ENCODE results near the gene POLR3E.
A peak's percentile ranks its signal among the peaks of the same experiment; 100 is the strongest.

The POLR3E gene

DNA sequence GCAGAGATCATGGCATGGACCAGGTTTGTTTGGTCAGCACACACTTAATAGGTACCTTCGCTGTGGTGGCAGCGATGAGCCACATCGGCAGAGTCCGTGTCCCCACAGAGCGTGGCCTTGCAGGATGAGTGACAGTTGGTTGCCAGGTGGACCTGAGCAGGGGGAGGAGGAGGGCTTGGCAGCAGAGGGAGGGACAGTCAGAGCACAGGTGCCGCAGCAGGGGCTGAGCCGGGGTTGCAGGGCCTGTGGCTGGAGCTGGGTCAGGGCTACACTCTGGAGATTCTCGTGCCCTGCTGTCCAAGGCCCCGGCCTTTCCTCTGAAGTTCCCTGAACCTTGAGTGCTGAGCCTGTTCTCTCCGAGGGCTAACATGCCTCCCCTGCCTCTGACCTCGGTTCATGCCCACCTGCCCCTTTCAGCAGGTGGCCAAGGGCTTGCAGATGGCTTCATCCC is 24.8 kb downstream of the POLR3E start:
- H2BK120ac ChIP-seq (ENCODE audit: low read depth, low read length) = no peak overlapping the region
- H4K91ac ChIP-seq (ENCODE audit: low read depth, low read length, poor library complexity) = peak overlapping the region; percentile 25
- H3K9me3 ChIP-seq (replicated peaks in 1 of 2; ENCODE audit: control insufficient read depth in 2 of 2, insufficient read depth in 1 of 2, low read depth in 1 of 2, low read length in 2 of 2) = no peaks in the 10 kb centered on the region
- H3K27ac ChIP-seq (replicated peaks; ENCODE audit: low read length) = no peak overlapping the region
- peaks cover 48 to 88% of the 10 kb centered on the region in 2 donors for H3K36me3 ChIP-seq (replicated peaks in 1 of 2; ENCODE audit: control insufficient read depth in 2 of 2, insufficient read depth in 2 of 2, low read length in 2 of 2)
- peak overlapping the region in 1 of 2 donors; percentile 10 for H3K4me3 ChIP-seq (ENCODE audit: low read length in 2 of 2)
- peaks cover 15% of the 10 kb centered on the region for H3K79me1 ChIP-seq (ENCODE audit: low read depth, low read length)
- H3K4me1 ChIP-seq (ENCODE audit: control insufficient read depth in 2 of 2, insufficient read depth in 1 of 2, low read depth in 1 of 2, low read length in 2 of 2) = no peaks in the 10 kb centered on the region
- no peak overlapping the region for H2BK5ac ChIP-seq (ENCODE audit: low read length)
- no peak overlapping the region for H3K4me2 ChIP-seq (ENCODE audit: insufficient read depth, low read length, poor library complexity, severe bottlenecking)
- no peak overlapping the region for H4K8ac ChIP-seq (ENCODE audit: low read depth, low read length)
- no peaks in the 10 kb centered on the region for H3K27me3 ChIP-seq (ENCODE audit: control insufficient read depth in 3 of 3, insufficient read depth in 3 of 3, low read depth in 1 of 3, low read length in 3 of 3)
- H3K23ac ChIP-seq (ENCODE audit: low read depth, low read length, poor library complexity) = peak overlapping the region; percentile 36
- H2BK15ac ChIP-seq (ENCODE audit: low read length) = no peak overlapping the region
- H2AFZ ChIP-seq (ENCODE audit: low read length) = no peak overlapping the region
- no peak overlapping the region for H3K4ac ChIP-seq (ENCODE audit: low read length)
- peak overlapping the region; percentile 7 for H3K9ac ChIP-seq (ENCODE audit: low read depth, low read length, poor library complexity)
- WGBS, 2 donors (ENCODE audit: extremely low coverage in 2 of 2, insufficient read length in 2 of 2, insufficient replicate concordance in 1 of 2) = no CpG with 5 or more reads among the region's 11 CpGs
- H3K14ac ChIP-seq (ENCODE audit: low read length) = no peak overlapping the region
- peak overlapping the region; percentile 19 for H2BK12ac ChIP-seq (ENCODE audit: low read length)
- DNase-seq (ENCODE audit: low spot score) = no peak
- H3K18ac ChIP-seq (ENCODE audit: low read length) = no peak overlapping the region
- H2AK5ac ChIP-seq (ENCODE audit: low read depth, low read length) = peak overlapping the region; percentile 93

DNA sequence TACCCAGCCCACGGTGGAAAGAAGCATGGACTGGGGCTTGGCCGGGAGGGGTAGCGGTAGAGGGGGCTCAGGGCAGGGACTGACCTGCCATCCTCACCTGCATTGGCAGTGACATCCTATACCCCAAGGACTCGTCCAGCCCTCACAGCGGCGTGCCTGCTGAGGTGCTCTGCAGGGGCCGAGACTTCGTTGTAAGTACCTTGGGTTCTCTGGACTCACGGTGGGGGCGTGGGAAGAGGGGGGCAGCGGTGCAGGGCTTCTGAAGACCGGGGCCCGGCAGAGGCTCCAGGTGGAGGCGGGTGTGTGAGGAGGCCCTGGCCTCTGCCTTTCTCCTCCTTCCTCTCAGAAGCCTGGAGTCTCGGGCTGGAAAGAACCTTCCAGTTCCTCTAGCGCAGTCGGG is 25.5 kb downstream of the POLR3E start:
- Histone ChIP-seq H3K4me3 (ENCODE audit: low read length in 2 of 2) (no peak overlapping the region), H3K79me1 (ENCODE audit: low read depth, low read length) (peaks cover 15% of the 10 kb centered on the region), H3K9ac (ENCODE audit: low read depth, low read length, poor library complexity) (no peak overlapping the region), H3K18ac (ENCODE audit: low read length) (no peak overlapping the region), H4K91ac (ENCODE audit: low read depth, low read length, poor library complexity) (no peak overlapping the region), H4K8ac (ENCODE audit: low read depth, low read length) (no peak overlapping the region), H3K4me1 (ENCODE audit: control insufficient read depth in 2 of 2, insufficient read depth in 1 of 2, low read depth in 1 of 2, low read length in 2 of 2) (no peaks in the 10 kb centered on the region), H3K9me3 (replicated peaks in 1 of 2; ENCODE audit: control insufficient read depth in 2 of 2, insufficient read depth in 1 of 2, low read depth in 1 of 2, low read length in 2 of 2) (no peaks in the 10 kb centered on the region), H3K23ac (ENCODE audit: low read depth, low read length, poor library complexity) (no peak overlapping the region), H3K36me3 (replicated peaks in 1 of 2; ENCODE audit: control insufficient read depth in 2 of 2, insufficient read depth in 2 of 2, low read length in 2 of 2) (peaks cover 51 to 88% of the 10 kb centered on the region in 2 donors), H3K4me2 (ENCODE audit: insufficient read depth, low read length, poor library complexity, severe bottlenecking) (no peak overlapping the region), H2BK15ac (ENCODE audit: low read length) (no peak overlapping the region), H2BK5ac (ENCODE audit: low read length) (no peak overlapping the region), H3K14ac (ENCODE audit: low read length) (no peak overlapping the region), H3K4ac (ENCODE audit: low read length) (no peak overlapping the region), H2BK120ac (ENCODE audit: low read depth, low read length) (no peak overlapping the region), H3K27ac (replicated peaks; ENCODE audit: low read length) (no peak overlapping the region), H2AK5ac (ENCODE audit: low read depth, low read length) (no peak overlapping the region), H2BK12ac (ENCODE audit: low read length) (no peak overlapping the region), H2AFZ (ENCODE audit: low read length) (no peak overlapping the region), H3K27me3 (ENCODE audit: control insufficient read depth in 3 of 3, insufficient read depth in 3 of 3, low read depth in 1 of 3, low read length in 3 of 3) (no peaks in the 10 kb centered on the region)
- WGBS, 2 donors (ENCODE audit: extremely low coverage in 2 of 2, insufficient read length in 2 of 2, insufficient replicate concordance in 1 of 2) = no CpG with 5 or more reads among the region's 17 CpGs
- DNase-seq (ENCODE audit: low spot score) = no peak

DNA sequence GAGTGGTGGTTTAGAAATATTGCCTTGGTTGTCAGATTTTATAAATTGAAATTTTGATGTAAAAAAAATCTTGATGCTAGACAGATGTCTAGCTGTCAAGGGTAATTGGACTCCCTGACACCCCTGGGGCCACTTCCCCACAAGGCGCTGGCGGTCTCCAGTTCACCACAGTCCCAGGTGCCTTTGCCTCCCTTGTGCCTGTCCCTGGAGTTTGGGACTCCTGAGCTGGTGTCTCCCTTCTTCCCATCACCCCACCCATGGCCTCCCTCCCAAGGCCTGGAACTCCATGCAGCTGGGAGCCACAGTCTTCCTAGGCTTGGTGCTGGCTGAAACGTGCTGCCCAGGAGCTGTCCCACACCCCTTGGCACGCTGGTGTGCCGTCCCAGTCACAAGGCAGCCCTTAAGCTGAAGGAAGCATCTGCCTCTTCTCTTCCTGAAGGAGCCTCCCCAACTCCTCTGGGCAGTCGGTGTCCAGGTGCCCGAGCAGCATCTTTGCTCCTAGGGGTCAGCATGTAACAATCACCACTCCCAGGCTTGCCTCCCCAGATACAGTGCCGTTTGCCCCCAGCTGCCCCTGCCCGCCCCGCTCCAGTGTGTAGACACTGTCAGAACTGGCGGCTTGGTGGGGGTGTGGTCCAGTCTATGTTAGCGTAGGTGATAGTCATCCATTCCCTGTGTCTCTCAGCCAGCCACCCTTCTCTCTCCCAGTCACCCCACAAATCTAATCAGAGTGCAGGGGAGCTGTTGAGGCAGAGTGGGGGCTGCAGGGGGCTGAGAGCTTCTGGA is 26.2 kb downstream of the POLR3E start:
- Histone ChIP-seq H3K27me3 (ENCODE audit: control insufficient read depth in 3 of 3, insufficient read depth in 3 of 3, low read depth in 1 of 3, low read length in 3 of 3) (no peaks in the 10 kb centered on the region), H3K14ac (ENCODE audit: low read length) (no peak overlapping the region), H3K18ac (ENCODE audit: low read length) (no peak overlapping the region), H2BK5ac (ENCODE audit: low read length) (no peak overlapping the region), H3K4me1 (ENCODE audit: control insufficient read depth in 2 of 2, insufficient read depth in 1 of 2, low read depth in 1 of 2, low read length in 2 of 2) (no peaks in the 10 kb centered on the region), H4K91ac (ENCODE audit: low read depth, low read length, poor library complexity) (no peak overlapping the region), H3K4me3 (ENCODE audit: low read length in 2 of 2) (no peak overlapping the region), H3K23ac (ENCODE audit: low read depth, low read length, poor library complexity) (no peak overlapping the region), H2BK15ac (ENCODE audit: low read length) (no peak overlapping the region), H3K4me2 (ENCODE audit: insufficient read depth, low read length, poor library complexity, severe bottlenecking) (no peak overlapping the region), H3K36me3 (replicated peaks in 1 of 2; ENCODE audit: control insufficient read depth in 2 of 2, insufficient read depth in 2 of 2, low read length in 2 of 2) (peaks cover 55 to 90% of the 10 kb centered on the region in 2 donors), H3K27ac (replicated peaks; ENCODE audit: low read length) (no peak overlapping the region), H3K79me1 (ENCODE audit: low read depth, low read length) (peaks cover 15% of the 10 kb centered on the region), H3K9ac (ENCODE audit: low read depth, low read length, poor library complexity) (peak overlapping the region; percentile 70), H4K8ac (ENCODE audit: low read depth, low read length) (no peak overlapping the region), H3K4ac (ENCODE audit: low read length) (no peak overlapping the region), H2BK12ac (ENCODE audit: low read length) (peak overlapping the region; percentile 41), H2AK5ac (ENCODE audit: low read depth, low read length) (no peak overlapping the region), H3K9me3 (replicated peaks in 1 of 2; ENCODE audit: control insufficient read depth in 2 of 2, insufficient read depth in 1 of 2, low read depth in 1 of 2, low read length in 2 of 2) (peaks cover 0 to under 1% of the 10 kb centered on the region in 2 donors), H2BK120ac (ENCODE audit: low read depth, low read length) (no peak overlapping the region), H2AFZ (ENCODE audit: low read length) (no peak overlapping the region)
- no peak for DNase-seq (ENCODE audit: low spot score)
- no CpG with 5 or more reads among the region's 12 CpGs for WGBS, 2 donors (ENCODE audit: extremely low coverage in 2 of 2, insufficient read length in 2 of 2, insufficient replicate concordance in 1 of 2)

DNA sequence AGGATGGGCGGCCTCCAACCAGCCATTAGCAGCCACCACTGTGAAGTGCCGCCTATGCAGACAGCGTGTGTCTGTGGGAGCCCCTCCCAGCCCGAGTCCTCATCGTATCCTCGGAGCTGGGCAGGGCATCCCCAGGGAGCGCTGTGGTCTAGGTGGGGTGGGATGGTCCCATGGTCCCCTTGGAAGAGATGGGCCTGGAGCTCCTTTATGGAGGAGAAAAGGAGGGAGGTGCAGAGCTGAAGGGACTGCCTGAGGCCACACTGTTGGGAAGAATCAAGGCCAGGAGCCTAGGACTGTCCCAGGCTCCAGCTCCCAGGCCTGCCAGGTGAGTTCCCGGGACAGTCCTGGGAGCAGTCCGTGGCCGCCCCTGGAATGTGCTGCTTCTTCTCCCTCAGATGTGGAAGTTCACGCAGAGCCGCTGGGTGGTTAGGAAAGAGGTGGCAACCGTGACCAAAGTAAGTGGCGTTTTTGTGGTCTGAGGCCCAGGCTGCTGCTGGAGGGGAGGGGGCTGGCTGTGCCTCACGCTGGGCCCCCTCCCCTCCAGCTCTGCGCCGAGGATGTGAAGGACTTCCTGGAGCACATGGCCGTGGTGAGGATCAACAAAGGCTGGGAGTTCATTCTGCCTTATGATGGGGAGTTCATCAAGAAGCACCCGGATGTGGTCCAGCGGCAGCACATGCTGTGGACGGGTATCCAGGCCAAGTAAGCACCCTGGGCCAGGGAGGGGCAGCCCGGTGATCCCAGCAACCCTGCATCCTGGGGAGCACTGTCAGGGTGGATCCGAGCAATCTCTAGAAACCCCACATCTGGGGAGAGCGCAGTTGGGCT is 27.0 kb downstream of the POLR3E start:
- no peak overlapping the region for H4K91ac ChIP-seq (ENCODE audit: low read depth, low read length, poor library complexity)
- peaks cover 15% of the 10 kb centered on the region for H3K79me1 ChIP-seq (ENCODE audit: low read depth, low read length)
- H3K27me3 ChIP-seq (ENCODE audit: control insufficient read depth in 3 of 3, insufficient read depth in 3 of 3, low read depth in 1 of 3, low read length in 3 of 3) = no peaks in the 10 kb centered on the region
- peaks cover 60 to 87% of the 10 kb centered on the region in 2 donors for H3K36me3 ChIP-seq (replicated peaks in 1 of 2; ENCODE audit: control insufficient read depth in 2 of 2, insufficient read depth in 2 of 2, low read length in 2 of 2)
- H3K23ac ChIP-seq (ENCODE audit: low read depth, low read length, poor library complexity) = peak overlapping the region; percentile 73
- H2AK5ac ChIP-seq (ENCODE audit: low read depth, low read length) = no peak overlapping the region
- H3K9me3 ChIP-seq (replicated peaks in 1 of 2; ENCODE audit: control insufficient read depth in 2 of 2, insufficient read depth in 1 of 2, low read depth in 1 of 2, low read length in 2 of 2) = peaks cover 0 to 2% of the 10 kb centered on the region in 2 donors
- H3K14ac ChIP-seq (ENCODE audit: low read length) = no peak overlapping the region
- H3K4me1 ChIP-seq (ENCODE audit: control insufficient read depth in 2 of 2, insufficient read depth in 1 of 2, low read depth in 1 of 2, low read length in 2 of 2) = no peaks in the 10 kb centered on the region
- peak overlapping the region; percentile 70 for H3K9ac ChIP-seq (ENCODE audit: low read depth, low read length, poor library complexity)
- no peak overlapping the region for H2BK120ac ChIP-seq (ENCODE audit: low read depth, low read length)
- no peak overlapping the region for H4K8ac ChIP-seq (ENCODE audit: low read depth, low read length)
- peak overlapping the region; percentile 41 for H2BK12ac ChIP-seq (ENCODE audit: low read length)
- no peak overlapping the region for H3K4me2 ChIP-seq (ENCODE audit: insufficient read depth, low read length, poor library complexity, severe bottlenecking)
- no peak overlapping the region for H2BK15ac ChIP-seq (ENCODE audit: low read length)
- DNase-seq (ENCODE audit: low spot score) = no peak
- H2AFZ ChIP-seq (ENCODE audit: low read length) = no peak overlapping the region
- no CpG with 5 or more reads among the region's 24 CpGs for WGBS, 2 donors (ENCODE audit: extremely low coverage in 2 of 2, insufficient read length in 2 of 2, insufficient replicate concordance in 1 of 2)
- H2BK5ac ChIP-seq (ENCODE audit: low read length) = peak overlapping the region; percentile 24
- no peak overlapping the region for H3K4ac ChIP-seq (ENCODE audit: low read length)
- no peak overlapping the region for H3K27ac ChIP-seq (replicated peaks; ENCODE audit: low read length)
- H3K4me3 ChIP-seq (ENCODE audit: low read length in 2 of 2) = no peak overlapping the region
- H3K18ac ChIP-seq (ENCODE audit: low read length) = no peak overlapping the region
